NCI-H187 treated with DMSO at 0.1 percent for 48 hours (cell line): ENCODE data around the gene MBLAC1.
"Not testable (repeated sequence)": the region's sequence is repeated elsewhere in the genome, so short reads cannot be mapped to it uniquely, and the experiment has no call there.

ENCODE experiments used
- DNase-seq: peaks from one replicate; lab custom pipeline; 2025; lab: John Stamatoyannopoulos, UW

The MBLAC1 gene

GRCh38 chr7:100122568-100122967 is 4.2 kb upstream of the MBLAC1 start:
- DNase-seq: no peak

GRCh38 chr7:100124301-100125230 is 2.2 kb upstream of the MBLAC1 start:
- no peak for DNase-seq

DNA sequence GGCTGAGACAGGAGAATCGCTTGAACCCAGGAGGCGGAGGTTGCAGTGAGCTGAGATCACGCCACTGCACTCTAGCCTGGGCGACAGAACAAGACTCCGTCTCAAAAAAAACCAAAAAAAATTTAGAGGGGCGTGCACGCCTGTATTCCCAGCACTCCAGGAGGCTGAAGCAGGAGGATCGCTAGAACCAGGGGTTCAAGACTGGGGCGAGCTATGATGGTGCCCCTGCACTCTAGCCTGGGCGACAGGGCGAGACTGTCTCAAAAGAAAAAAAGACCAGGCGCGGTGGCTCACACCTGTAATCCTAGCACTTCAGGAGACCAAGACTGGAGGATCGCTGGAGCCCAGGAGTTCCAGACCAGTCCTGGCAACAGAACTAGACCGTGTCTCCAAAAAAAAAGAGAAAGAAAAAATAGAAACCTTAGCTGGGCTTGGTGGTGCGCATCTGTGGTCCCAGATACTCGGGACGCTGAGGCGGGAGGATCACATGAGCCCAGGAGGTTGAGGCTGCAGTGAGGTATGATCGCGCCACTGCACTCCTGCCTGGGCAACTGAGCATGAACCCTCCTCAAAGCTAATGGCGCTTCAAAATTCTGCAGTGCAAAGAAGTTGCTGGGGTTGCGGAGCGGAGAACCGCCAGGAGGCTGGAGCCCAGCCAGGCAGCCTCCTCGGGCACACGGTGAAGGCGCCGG is 382 bp upstream of the MBLAC1 start:
- DNase-seq: no peak

DNA sequence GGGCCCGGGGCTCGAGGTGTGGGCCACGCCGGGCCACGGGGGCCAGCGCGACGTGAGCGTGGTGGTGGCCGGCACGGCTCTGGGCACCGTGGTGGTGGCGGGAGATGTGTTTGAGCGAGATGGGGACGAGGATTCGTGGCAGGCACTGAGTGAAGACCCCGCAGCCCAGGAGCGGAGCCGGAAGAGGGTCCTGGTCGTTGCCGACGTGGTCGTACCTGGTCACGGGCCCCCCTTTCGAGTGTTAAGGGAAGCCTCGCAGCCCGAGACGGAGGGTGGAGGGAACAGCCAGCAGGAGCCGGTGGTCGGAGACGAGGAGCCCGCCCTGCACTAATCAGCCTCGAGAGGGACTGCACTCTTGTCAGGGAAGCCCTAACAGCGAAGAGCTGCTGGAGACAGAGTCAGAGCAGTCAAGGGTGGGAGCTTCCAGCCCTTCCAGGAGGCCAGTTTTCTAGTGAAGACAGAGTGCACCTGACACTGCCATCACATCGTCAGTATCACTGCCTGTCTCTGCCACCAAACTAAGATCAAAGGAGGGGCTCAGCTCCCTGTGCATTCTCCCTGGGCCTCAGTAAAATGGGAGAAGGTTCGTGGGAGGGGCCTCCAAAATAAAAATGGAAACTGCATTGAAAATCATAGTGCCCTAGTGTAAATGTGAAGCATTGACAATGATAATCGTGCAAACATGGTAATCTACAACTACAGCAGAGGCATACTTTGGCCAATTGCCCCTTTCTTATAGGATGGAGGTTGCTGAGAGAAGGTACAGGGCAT is 1.3 kb downstream of the MBLAC1 start:
- DNase-seq: no peak

GRCh38 chr7:100128637-100128963 is 1.8 kb downstream of the MBLAC1 start:
- DNase-seq: no peak

GRCh38 chr7:100130220-100130607 is 3.4 kb downstream of the MBLAC1 start:
- DNase-seq: not testable (repeated sequence)

DNA sequence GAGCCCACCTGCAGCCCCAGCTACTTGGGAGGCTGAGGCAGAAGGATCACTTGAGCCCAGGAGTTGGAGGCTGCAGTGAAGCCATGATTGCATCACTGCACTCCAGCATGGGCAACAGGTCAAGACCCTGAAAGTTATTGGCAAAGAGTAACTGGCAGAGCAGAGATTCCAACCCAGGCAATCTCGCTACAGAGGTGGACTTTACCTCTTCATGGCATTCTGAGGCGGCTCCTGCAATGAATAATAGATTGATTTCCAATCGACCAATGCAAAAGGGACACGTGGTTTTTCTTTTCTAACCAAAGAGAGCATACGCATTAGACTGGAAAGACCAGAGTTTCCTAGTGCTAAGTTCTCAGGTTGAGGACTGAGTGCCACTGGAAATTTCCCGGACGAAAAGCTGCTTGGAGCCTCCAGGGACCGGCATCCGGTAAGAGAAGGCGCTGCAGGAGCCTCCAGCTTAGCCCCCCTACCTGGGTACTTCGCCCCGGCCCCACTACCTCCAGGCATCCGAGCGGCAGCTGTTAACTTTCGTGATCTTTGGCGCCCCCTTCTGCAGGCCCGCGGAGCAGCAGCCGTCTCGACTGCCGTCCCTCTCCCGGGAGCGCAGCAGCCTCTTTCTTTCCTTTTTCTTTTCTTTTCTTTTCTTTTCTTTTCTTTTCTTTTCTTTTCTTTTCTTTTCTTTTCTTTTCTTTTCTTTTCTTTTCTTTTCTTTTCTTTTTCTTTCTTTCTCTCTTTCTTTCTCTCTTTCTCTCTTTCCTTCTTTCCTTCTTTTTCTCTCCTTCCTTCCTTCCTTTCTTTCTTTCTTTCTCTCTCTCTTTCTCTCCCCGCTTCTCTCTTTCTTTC is 4.1 kb downstream of the MBLAC1 start:
- DNase-seq: no peak

DNA sequence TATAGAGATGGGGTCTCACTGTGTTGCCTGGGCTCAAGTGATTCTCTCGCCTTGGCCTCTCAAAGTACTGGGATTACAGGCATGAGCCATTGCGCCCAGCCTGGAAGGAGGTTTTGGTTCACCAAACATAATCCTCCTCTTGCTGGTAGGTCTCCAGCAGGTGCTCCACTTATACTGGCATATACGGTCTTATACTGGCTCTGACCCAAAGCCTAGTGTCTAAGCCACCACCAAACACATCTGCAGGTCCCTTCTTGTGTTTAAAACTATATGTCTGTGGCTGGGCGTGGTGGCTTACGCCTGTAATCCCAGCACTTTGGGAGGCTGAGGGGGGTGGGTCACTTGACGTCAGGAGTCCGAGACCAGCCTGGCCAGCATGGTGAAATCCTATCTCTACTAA is 5.4 kb downstream of the MBLAC1 start:
- DNase-seq: no peak

DNA sequence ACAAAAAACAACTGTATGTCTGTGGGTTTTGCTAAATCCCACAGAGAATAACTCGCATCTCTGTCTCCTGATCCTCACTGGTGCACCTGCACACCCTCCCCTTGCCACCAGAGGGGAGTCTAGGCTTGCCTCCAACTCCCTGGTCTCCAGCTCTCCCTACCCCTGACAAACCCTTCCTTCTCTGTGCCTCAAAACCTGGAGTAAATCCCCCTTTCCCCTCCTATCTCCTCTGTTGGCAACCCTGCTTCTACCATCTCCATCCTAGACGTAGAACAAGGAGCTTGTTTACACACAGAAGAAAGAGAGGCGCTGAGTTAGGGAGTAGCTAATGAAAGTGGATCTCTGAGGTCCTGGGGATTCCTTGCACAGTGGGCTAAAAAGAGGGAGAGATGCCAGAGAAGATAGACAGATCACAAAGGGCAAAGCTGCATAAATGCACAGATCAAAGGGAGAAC is 6.0 kb downstream of the MBLAC1 start:
- peak; percentile 29 for DNase-seq

DNA sequence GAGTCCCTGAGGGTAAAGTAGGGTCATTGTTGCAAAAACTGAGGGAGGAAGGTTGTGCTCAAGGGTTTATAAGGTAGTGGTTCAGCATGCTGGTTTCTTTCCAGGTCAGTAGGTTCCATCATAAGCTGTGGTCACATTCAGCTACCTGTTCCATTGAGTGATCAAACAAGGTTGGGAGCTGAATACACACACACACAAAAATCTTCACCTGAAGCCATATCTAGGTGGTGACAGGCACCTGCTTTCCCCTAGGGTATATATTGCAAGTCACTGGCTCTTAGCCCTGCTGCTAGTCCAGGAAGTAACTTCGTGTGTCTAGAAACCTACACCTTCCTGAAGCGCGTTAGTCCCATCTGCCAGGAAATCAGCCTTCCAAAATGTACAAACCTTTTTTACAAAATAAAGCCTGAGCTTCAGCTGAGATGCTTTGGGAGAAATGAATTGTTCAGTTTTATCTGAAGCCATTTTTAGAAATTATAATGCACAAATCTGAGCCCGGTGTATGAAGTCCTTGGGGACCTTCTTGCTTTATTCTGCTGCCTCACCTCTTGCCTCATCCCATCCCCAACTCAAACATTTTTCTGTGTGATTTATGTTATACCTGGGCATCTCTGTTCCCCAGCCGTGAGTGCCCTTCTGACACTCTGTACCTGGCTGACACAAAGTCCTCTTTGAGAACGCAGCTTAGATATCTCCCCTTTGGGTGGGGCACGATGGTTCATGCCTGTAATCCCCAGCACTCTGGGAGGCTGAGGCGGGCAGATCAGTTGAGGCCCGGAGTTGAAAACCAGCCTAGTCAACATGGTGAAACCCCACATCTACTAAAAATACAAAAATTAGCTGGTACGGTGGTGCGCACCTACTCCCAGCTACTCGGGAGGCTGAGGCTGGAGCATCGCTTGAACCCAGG is 11.3 kb downstream of the MBLAC1 start:
- DNase-seq: no peak

- DNase-seq: no peak
Observed at GRCh38 chr7:100141555-100141949, 14.8 kb downstream of the MBLAC1 start.

DNA sequence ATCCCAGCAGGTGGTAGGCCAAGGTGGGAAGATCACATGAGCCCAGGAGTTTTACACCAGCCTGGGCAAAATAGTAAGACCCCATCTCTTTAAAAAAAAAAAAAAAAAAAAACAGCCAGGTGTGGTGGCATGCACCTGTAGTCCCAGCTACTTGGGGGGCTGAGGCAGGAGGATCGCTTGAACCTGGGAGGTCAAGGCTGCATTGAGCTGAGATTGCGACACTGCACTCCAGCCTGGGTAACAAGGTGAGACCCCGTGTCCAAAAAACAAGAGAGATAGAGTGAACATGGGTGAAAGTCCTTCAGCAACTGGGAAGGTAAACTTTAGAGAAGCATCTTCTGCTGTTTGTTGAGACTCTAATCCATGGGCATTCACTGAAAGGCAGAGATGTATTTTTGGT is 15.7 kb downstream of the MBLAC1 start:
- no peak for DNase-seq

GRCh38 chr7:100146350-100146749 is 19.6 kb downstream of the MBLAC1 start:
- not testable (repeated sequence) for DNase-seq

DNA sequence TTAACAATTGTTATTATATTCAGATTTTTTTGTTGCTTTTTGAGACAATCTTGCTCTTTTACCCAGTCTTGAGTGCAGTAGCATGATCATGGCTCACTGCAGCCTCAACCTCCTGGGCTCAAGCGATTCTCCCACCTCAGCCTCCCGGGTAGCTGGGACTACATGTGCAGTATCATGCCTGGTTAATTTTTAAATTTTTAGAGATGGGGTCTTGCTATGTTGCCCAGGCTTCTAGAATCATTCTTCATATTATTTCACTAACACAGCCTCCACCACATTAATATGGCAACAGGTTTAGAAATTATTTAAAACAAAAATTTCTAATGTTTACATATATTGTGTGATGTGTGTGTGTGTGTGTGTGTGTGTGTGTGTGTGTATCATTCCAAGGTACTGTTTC is 20.5 kb downstream of the MBLAC1 start:
- DNase-seq: no peak

GRCh38 chr7:100148225-100148558 is 21.4 kb downstream of the MBLAC1 start:
- no peak for DNase-seq

- DNase-seq: peak; percentile 98
Observed at GRCh38 chr7:100148559-100149328, 22.0 kb downstream of the MBLAC1 start, which contains the start of gene LAMTOR4. TSS of gene LAMTOR4 (plus strand) at chr7:100148918. CDS start at chr7:100148973, 55 bp downstream.

DNA sequence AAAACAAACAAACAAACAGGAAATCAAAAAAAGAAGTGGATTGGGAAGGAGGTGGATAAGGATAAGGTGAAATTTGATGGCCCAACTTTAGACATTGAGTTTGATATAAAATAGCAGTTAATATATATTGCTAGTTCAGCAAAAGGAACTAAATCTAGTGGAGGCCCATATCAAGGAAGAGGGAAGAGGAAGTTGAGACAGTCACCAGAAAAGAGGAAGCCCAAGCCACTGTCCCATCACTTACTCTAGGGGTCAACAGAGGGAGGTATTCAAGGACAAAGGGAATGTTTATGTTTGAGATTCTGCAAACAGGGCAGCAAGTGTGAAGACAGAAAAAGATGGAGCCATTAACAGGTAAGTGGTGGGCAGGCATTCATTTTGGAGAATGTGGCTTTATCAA is 25.6 kb downstream of the MBLAC1 start:
- DNase-seq: no peak

DNA sequence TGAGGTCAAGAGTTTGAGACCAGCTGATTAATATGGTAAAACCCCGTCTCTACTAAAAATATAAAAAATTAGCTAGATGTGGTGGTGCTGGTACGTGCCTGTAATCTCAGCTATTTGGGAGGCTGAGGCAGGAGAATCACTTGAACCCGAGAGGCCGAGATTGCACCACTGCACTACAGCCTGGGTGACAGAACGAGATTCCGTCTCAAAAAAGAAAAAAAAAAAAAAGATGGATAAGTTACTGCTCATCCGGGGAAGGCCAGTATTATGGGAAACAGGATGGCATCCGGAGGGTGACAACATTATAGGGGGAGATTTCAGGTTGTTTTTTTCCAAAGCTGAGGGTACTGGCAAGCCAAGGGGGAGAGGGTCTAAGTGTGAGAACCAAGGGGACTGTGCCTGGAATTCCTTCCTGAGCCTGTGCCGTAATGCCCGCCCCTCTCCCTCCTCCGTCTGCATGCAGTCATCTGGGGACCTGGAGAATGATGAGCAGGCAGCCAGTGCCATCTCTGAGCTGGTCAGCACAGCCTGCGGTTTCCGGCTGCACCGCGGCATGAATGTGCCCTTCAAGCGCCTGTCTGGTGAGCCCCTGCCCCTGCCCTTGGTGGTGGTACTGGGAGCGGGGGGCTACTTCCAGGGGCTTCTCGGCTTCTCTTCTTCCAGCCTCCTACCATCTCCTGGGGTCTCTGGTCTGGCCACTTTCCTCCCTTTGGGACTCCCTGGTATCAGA is 26.3 kb downstream of the MBLAC1 start:
- DNase-seq: no peak
